PC-9 (cell line): ENCODE results near the gene RRAGC.

ENCODE experiments used
- CTCF ChIP-seq: fragments of 200-600 bp; sonication (generic); conservative IDR thresholded peaks from 2 replicates; pipeline ENCODE4 v1.6.1; 2017; ENCODE audit warnings: mixed run types, antibody characterized with exemption, mild to moderate bottlenecking, moderate library complexity
- EZH2 ChIP-seq: fragments of 200-600 bp; sonication (generic); IDR thresholded peaks from 2 replicates; pipeline ENCODE4 v1.8.0; 2017; ENCODE audit warnings: antibody characterized with exemption, low read depth

GRCh38 chr1:38815903-38816627, 43.5 kb downstream of the RRAGC start:
- TF ChIP-seq CTCF (no peak), EZH2 (no peak)
